ENCODE measurements around the gene KCNMB2.

Gene KCNMB2

GRCh38 chr3:178558637-178559036 lies 22.4 kb downstream of the KCNMB2 start:
- Histone ChIP-seq H3K4me3 (ENCODE audit: low read length) (no peak overlapping the region), H3K27me3 (ENCODE audit: control insufficient read depth, insufficient read depth, low read length) (no peaks in the 10 kb centered on the region), H3K9ac (ENCODE audit: low read length) (no peak overlapping the region), H3K36me3 (ENCODE audit: control insufficient read depth, insufficient read depth, low read length) (no peaks in the 10 kb centered on the region), H3K4me1 (ENCODE audit: control insufficient read depth, insufficient read depth, low read length) (no peaks in the 10 kb centered on the region), H3K9me3 (ENCODE audit: control insufficient read depth, low read length) (no peaks in the 10 kb centered on the region)

- Histone ChIP-seq H3K4me3 (ENCODE audit: low read length) (no peak overlapping the region), H3K9me3 (ENCODE audit: control insufficient read depth, low read length) (no peaks in the 10 kb centered on the region), H3K27me3 (ENCODE audit: control insufficient read depth, insufficient read depth, low read length) (no peaks in the 10 kb centered on the region), H3K36me3 (ENCODE audit: control insufficient read depth, insufficient read depth, low read length) (no peaks in the 10 kb centered on the region), H3K4me1 (ENCODE audit: control insufficient read depth, insufficient read depth, low read length) (no peaks in the 10 kb centered on the region), H3K9ac (ENCODE audit: low read length) (no peak overlapping the region)
These were observed 24.5 kb downstream of the KCNMB2 start for GRCh38 chr3:178560759-178561158.

- Histone ChIP-seq H3K9me3 (ENCODE audit: control insufficient read depth, low read length) (no peaks in the 10 kb centered on the region), H3K36me3 (ENCODE audit: control insufficient read depth, insufficient read depth, low read length) (no peaks in the 10 kb centered on the region), H3K27me3 (ENCODE audit: control insufficient read depth, insufficient read depth, low read length) (no peaks in the 10 kb centered on the region), H3K4me1 (ENCODE audit: control insufficient read depth, insufficient read depth, low read length) (no peaks in the 10 kb centered on the region), H3K4me3 (ENCODE audit: low read length) (no peak overlapping the region), H3K9ac (ENCODE audit: low read length) (no peak overlapping the region)
These were observed 25.0 kb downstream of the KCNMB2 start for GRCh38 chr3:178561239-178561638.

GRCh38 chr3:178562143-178562946 lies 26.1 kb downstream of the KCNMB2 start:
- H3K4me3 ChIP-seq (ENCODE audit: low read length) = no peak overlapping the region
- H3K4me1 ChIP-seq (ENCODE audit: control insufficient read depth, insufficient read depth, low read length) = no peaks in the 10 kb centered on the region
- no peak overlapping the region for H3K9ac ChIP-seq (ENCODE audit: low read length)
- H3K36me3 ChIP-seq (ENCODE audit: control insufficient read depth, insufficient read depth, low read length) = no peaks in the 10 kb centered on the region
- H3K27me3 ChIP-seq (ENCODE audit: control insufficient read depth, insufficient read depth, low read length) = no peaks in the 10 kb centered on the region
- no peaks in the 10 kb centered on the region for H3K9me3 ChIP-seq (ENCODE audit: control insufficient read depth, low read length)

GRCh38 chr3:178562947-178563232 lies 26.7 kb downstream of the KCNMB2 start:
- no peak overlapping the region for H3K4me3 ChIP-seq (ENCODE audit: low read length)
- H3K9me3 ChIP-seq (ENCODE audit: control insufficient read depth, low read length) = no peaks in the 10 kb centered on the region
- no peak overlapping the region for H3K9ac ChIP-seq (ENCODE audit: low read length)
- H3K27me3 ChIP-seq (ENCODE audit: control insufficient read depth, insufficient read depth, low read length) = no peaks in the 10 kb centered on the region
- no peaks in the 10 kb centered on the region for H3K4me1 ChIP-seq (ENCODE audit: control insufficient read depth, insufficient read depth, low read length)
- no peaks in the 10 kb centered on the region for H3K36me3 ChIP-seq (ENCODE audit: control insufficient read depth, insufficient read depth, low read length)

DNA sequence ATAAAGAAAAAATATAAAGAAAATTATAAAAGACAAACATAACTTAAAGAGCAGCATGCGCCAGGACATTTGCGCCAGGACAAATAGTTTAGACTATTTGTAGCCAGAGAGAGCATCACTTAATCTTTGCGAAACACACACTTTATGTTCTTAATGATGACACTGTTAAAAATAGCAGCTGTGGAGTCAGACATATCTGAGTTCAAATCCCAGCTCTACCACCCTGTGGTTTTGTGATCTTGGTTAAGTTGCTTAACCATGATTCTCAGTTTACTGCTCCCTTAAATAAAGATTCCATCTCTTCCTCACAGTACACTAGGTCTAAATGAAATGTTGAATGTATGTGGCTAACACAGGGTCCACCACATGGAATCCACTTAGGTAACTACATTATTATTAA lies 31.4 kb downstream of the KCNMB2 start:
- no peaks in the 10 kb centered on the region for H3K9me3 ChIP-seq (ENCODE audit: control insufficient read depth, low read length)
- H3K36me3 ChIP-seq (ENCODE audit: control insufficient read depth, insufficient read depth, low read length) = no peaks in the 10 kb centered on the region
- H3K9ac ChIP-seq (ENCODE audit: low read length) = no peak overlapping the region
- no peak overlapping the region for H3K4me3 ChIP-seq (ENCODE audit: low read length)
- H3K4me1 ChIP-seq (ENCODE audit: control insufficient read depth, insufficient read depth, low read length) = no peaks in the 10 kb centered on the region
- no peaks in the 10 kb centered on the region for H3K27me3 ChIP-seq (ENCODE audit: control insufficient read depth, insufficient read depth, low read length)

DNA sequence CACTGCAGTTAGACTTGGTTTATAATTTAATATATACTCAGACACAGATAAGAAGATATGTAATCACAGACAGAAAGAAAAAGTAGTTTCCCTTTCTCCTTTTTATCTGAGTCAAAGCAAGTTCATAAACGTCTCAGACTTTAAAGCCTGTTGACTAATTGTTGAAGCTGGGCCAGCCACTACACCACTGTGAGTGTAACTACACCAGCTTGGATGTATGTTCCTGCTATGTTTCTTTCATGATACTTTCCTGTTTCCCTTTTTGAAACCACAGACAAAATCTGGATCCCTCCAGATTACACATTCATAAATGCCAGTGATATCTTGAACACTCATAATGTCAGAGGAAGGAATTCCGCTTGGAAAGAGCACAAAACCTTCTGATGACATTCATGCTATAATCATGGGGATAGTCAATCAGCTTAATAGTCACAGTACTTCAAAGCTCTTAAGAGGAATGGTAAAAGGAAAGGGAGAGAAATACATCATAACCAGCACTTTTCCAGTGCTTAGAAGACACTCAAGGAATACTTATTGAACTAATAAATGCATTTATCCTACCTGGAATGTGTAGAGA lies 32.0 kb downstream of the KCNMB2 start:
- Histone ChIP-seq H3K27me3 (ENCODE audit: control insufficient read depth, insufficient read depth, low read length) (no peaks in the 10 kb centered on the region), H3K9ac (ENCODE audit: low read length) (no peak overlapping the region), H3K9me3 (ENCODE audit: control insufficient read depth, low read length) (no peaks in the 10 kb centered on the region), H3K4me1 (ENCODE audit: control insufficient read depth, insufficient read depth, low read length) (no peaks in the 10 kb centered on the region), H3K36me3 (ENCODE audit: control insufficient read depth, insufficient read depth, low read length) (no peaks in the 10 kb centered on the region), H3K4me3 (ENCODE audit: low read length) (no peak overlapping the region)

DNA sequence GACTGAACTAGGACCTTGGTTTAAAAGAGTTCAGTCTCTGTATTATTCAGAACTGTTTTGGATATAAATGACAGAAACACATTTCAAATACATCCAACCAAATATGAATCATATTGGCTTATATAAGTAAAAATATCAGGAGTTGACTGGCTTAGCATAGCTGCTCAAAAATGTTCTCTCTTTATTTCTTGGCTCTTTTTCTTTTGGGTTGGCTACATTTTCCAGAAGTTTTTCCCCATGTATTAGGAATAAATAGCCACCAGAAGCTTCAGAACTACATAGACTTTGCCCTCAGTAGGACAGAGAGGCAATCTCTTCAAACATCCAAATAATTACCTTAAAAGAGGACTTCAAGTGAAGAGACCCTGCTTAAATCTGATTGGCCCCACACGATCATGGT lies 32.7 kb downstream of the KCNMB2 start:
- Histone ChIP-seq H3K27me3 (ENCODE audit: control insufficient read depth, insufficient read depth, low read length) (no peaks in the 10 kb centered on the region), H3K36me3 (ENCODE audit: control insufficient read depth, insufficient read depth, low read length) (no peaks in the 10 kb centered on the region), H3K9ac (ENCODE audit: low read length) (no peak overlapping the region), H3K9me3 (ENCODE audit: control insufficient read depth, low read length) (no peaks in the 10 kb centered on the region), H3K4me3 (ENCODE audit: low read length) (no peak overlapping the region), H3K4me1 (ENCODE audit: control insufficient read depth, insufficient read depth, low read length) (no peaks in the 10 kb centered on the region)

GRCh38 chr3:178569826-178570225 lies 33.6 kb downstream of the KCNMB2 start:
- Histone ChIP-seq H3K36me3 (ENCODE audit: control insufficient read depth, insufficient read depth, low read length) (no peaks in the 10 kb centered on the region), H3K4me3 (ENCODE audit: low read length) (no peak overlapping the region), H3K9ac (ENCODE audit: low read length) (no peak overlapping the region), H3K27me3 (ENCODE audit: control insufficient read depth, insufficient read depth, low read length) (no peaks in the 10 kb centered on the region), H3K9me3 (ENCODE audit: control insufficient read depth, low read length) (no peaks in the 10 kb centered on the region), H3K4me1 (ENCODE audit: control insufficient read depth, insufficient read depth, low read length) (no peaks in the 10 kb centered on the region)

GRCh38 chr3:178583963-178584575 lies 47.8 kb downstream of the KCNMB2 start:
- no peak overlapping the region for H3K9ac ChIP-seq (ENCODE audit: low read length)
- no peaks in the 10 kb centered on the region for H3K36me3 ChIP-seq (ENCODE audit: control insufficient read depth, insufficient read depth, low read length)
- no peaks in the 10 kb centered on the region for H3K9me3 ChIP-seq (ENCODE audit: control insufficient read depth, low read length)
- no peaks in the 10 kb centered on the region for H3K27me3 ChIP-seq (ENCODE audit: control insufficient read depth, insufficient read depth, low read length)
- H3K4me1 ChIP-seq (ENCODE audit: control insufficient read depth, insufficient read depth, low read length) = no peaks in the 10 kb centered on the region
- no peak overlapping the region for H3K4me3 ChIP-seq (ENCODE audit: low read length)

DNA sequence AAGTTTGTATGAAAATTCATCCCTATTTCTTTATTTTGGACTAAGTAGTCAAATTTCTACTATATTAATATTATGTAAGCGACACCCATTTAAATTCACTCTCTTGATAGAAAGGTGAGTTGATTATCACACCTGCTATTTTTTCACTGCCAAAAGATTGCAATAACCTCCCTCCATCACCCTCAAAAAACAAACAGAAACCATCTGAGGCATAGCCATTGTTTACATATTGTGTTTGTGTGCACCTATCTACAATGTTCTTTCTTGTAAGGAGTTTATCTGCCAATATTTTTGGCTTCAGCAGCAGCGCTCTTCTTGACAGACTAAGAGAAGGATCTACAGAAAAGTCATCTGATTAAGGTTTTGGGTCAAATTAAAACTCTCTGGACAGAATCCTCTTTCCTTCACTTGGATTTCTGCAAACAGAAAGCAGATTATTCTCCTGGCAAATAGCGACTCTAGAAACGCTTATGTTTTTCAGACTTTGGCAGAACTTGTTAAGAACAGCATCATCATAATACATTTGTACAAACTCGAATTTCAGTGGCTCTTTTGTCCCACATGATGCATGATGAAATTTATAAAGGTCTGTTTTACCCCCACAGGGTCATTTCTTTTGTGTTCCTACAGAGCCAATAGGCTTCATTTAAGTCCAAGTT lies 48.6 kb downstream of the KCNMB2 start:
- Histone ChIP-seq H3K9me3 (ENCODE audit: control insufficient read depth, low read length) (no peaks in the 10 kb centered on the region), H3K27me3 (ENCODE audit: control insufficient read depth, insufficient read depth, low read length) (no peaks in the 10 kb centered on the region), H3K9ac (ENCODE audit: low read length) (no peak overlapping the region), H3K36me3 (ENCODE audit: control insufficient read depth, insufficient read depth, low read length) (no peaks in the 10 kb centered on the region), H3K4me3 (ENCODE audit: low read length) (no peak overlapping the region), H3K4me1 (ENCODE audit: control insufficient read depth, insufficient read depth, low read length) (no peaks in the 10 kb centered on the region)

DNA sequence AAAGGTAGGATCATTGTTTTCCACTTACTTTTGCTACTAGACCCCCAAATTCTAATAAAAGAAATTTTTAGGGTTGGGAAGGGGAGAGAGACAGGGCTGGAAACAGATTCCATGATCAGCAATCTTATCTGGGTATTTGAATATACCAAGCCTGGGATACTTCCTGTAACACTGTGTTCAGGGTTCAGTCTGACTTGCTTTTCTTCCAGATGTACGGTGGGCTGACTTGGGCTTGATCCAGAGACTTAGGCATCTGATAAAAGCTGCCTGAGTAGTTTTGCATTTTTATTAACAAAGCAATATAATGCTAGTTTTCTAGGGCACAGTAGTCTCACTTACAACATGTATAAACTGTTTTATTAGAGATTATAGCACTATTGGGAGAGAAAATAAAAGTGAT lies 49.2 kb downstream of the KCNMB2 start:
- Histone ChIP-seq H3K4me1 (ENCODE audit: control insufficient read depth, insufficient read depth, low read length) (no peaks in the 10 kb centered on the region), H3K4me3 (ENCODE audit: low read length) (no peak overlapping the region), H3K36me3 (ENCODE audit: control insufficient read depth, insufficient read depth, low read length) (no peaks in the 10 kb centered on the region), H3K27me3 (ENCODE audit: control insufficient read depth, insufficient read depth, low read length) (no peaks in the 10 kb centered on the region), H3K9me3 (ENCODE audit: control insufficient read depth, low read length) (no peaks in the 10 kb centered on the region), H3K9ac (ENCODE audit: low read length) (no peak overlapping the region)

Measured in mucosa of stomach (tissue), 1 donor.